GM12801 (cell line): ENCODE measurements around the gene CLEC1A.

Experiments
- CTCF ChIP-seq: IDR thresholded peaks from one replicate; pipeline ENCODE4 v1.5.1; 2011; ENCODE audit warnings: control low read depth; ENCODE audit not compliant: insufficient read length; ENCODE audit errors: extremely low read depth

CLEC1A gene

GRCh38 chr12:10027721-10028120 is 71.1 kb downstream of the CLEC1A start:
- TF ChIP-seq CTCF, result no peak

GRCh38 chr12:10027311-10027710 is 71.5 kb downstream of the CLEC1A start:
- TF ChIP-seq CTCF, result no peak

GRCh38 chr12:10025236-10025635 is 73.5 kb downstream of the CLEC1A start:
- TF ChIP-seq CTCF, result no peak

GRCh38 chr12:10021342-10021741 is 77.4 kb downstream of the CLEC1A start:
- no peak for TF ChIP-seq CTCF
